ENCODE data around the gene FASN. TPM values are rescaled to one million over a fixed set of nuclear protein-coding genes. Genes with fewer than 3 reads are reported as not detected.

Gene FASN
- total and polyA plus RNA-seq, 9 donors = 1.3 to 168 (median 42.7) TPM

DNA sequence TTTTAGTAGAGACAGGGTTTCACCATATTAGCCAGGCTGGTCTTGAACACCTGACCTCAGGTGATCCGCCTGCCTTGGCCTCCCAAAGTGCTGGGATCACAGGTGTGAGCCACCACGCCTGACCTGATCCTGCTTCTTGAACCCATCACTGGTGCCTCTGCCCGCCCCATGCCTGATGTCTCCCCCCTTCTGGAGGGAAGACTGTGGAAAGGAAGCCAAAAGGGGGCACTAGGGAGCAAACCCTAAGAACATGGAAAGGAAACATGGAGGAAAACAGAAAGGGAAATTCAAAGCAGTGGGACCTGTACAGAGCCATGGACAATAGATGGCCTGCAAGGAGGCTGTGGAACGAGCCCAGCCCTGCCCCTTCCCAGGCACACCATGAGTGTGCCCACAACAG lies 31.1 kb upstream of the FASN start:
- Histone ChIP-seq H3K36me3 (no peaks in the 10 kb centered on the region), H3K27ac (no peak overlapping the region), H3K27me3 (no peaks in the 10 kb centered on the region), H3K4me3 (no peak overlapping the region), H3K4me1 (ENCODE audit: insufficient read depth) (no peaks in the 10 kb centered on the region), H3K9me3 (no peaks in the 10 kb centered on the region)
- WGBS, 3 donors = 94 to 97% (median 95%) methylated on average over 4 of the region's 4 CpGs
- intact Hi-C loops (cut with DNase I) = loop anchor here in 1 of 4 donors (5.0 kb wide), 1 partner anchor 58 kb away; no protein-coding TSS in a partner anchor
- TF ChIP-seq, protein P1, sequence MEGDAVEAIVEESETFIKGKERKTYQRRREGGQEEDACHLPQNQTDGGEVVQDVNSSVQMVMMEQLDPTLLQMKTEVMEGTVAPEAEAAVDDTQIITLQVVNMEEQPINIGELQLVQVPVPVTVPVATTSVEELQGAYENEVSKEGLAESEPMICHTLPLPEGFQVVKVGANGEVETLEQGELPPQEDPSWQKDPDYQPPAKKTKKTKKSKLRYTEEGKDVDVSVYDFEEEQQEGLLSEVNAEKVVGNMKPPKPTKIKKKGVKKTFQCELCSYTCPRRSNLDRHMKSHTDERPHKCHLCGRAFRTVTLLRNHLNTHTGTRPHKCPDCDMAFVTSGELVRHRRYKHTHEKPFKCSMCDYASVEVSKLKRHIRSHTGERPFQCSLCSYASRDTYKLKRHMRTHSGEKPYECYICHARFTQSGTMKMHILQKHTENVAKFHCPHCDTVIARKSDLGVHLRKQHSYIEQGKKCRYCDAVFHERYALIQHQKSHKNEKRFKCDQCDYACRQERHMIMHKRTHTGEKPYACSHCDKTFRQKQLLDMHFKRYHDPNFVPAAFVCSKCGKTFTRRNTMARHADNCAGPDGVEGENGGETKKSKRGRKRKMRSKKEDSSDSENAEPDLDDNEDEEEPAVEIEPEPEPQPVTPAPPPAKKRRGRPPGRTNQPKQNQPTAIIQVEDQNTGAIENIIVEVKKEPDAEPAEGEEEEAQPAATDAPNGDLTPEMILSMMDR (IDR thresholded peaks at IDR 0.05) = no peak
- no peak for TF ChIP-seq EP300 (IDR thresholded peaks at IDR 0.05)
- no peak for TF ChIP-seq POLR2A (IDR thresholded peaks at IDR 0.05)
- DNase-seq = no peak

DNA sequence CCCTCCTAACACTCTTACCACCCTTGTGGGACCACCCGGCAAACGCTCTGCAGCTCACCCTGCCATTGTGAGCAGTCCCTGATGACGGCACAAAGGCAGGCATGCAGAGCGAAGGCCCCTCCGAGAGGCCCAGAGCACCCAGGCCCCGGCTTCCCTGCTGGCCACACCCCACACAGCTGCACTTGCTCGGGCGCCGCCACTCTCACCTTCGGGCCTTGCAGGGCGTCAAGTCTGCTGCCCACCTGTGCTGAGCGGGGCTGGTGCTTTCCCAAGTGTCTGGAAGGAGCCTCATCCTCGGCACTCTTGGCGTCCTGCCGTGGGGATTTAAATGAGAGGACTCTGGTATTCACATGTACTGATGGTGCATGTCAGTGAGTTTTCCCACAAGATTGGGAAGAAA lies 30.3 kb upstream of the FASN start:
- intact Hi-C loops (cut with DNase I) = loop anchor here in 1 of 4 donors (5.0 kb wide), 1 partner anchor 59 kb away; no protein-coding TSS in a partner anchor
- Histone ChIP-seq H3K36me3 (no peaks in the 10 kb centered on the region), H3K4me1 (ENCODE audit: insufficient read depth) (no peaks in the 10 kb centered on the region), H3K9me3 (no peaks in the 10 kb centered on the region), H3K27ac (no peak overlapping the region), H3K27me3 (no peaks in the 10 kb centered on the region), H3K4me3 (no peak overlapping the region)
- TF ChIP-seq, protein P1 (IDR thresholded peaks at IDR 0.05) = no peak
- TF ChIP-seq EP300 (IDR thresholded peaks at IDR 0.05) = no peak
- TF ChIP-seq POLR2A (IDR thresholded peaks at IDR 0.05) = no peak
- WGBS, 3 donors = 84 to 90% (median 89%) methylated on average over 15 of the region's 15 CpGs
- no peak for DNase-seq

DNA sequence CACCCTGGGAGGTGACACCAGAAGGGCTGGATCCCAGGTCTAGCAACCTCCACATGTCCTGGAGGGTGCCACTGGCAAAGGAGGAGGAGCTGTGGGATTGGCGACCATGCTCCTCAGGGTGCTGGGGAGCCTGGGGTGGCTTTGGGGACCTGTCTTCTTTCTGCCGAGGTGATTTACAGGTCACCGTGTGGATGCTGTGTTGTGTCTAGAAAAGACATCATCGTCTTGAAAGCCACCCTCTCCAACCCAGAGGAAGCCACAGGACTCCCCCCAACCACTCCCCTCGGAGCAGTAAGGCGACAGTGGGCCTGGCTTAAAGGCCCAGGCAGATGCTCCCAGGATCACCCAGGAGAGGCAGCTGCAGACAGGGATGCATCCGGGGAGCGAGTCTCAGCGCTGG lies 29.7 kb upstream of the FASN start:
- no peak overlapping the region for H3K27ac ChIP-seq
- WGBS, 3 donors = 85 to 90% (median 89%) methylated on average over 9 of the region's 9 CpGs
- H3K4me1 ChIP-seq (ENCODE audit: insufficient read depth) = no peaks in the 10 kb centered on the region
- TF ChIP-seq, protein P1 (IDR thresholded peaks at IDR 0.05) = no peak
- TF ChIP-seq EP300 (IDR thresholded peaks at IDR 0.05) (no peak), POLR2A (IDR thresholded peaks at IDR 0.05) (no peak)
- H3K36me3 ChIP-seq = no peaks in the 10 kb centered on the region
- no peaks in the 10 kb centered on the region for H3K27me3 ChIP-seq
- intact Hi-C loops (cut with DNase I) = loop anchor here in 1 of 4 donors (5.0 kb wide), 1 partner anchor 60 kb away; no protein-coding TSS in a partner anchor
- H3K9me3 ChIP-seq = no peaks in the 10 kb centered on the region
- no peak overlapping the region for H3K4me3 ChIP-seq
- DNase-seq = no peak

DNA sequence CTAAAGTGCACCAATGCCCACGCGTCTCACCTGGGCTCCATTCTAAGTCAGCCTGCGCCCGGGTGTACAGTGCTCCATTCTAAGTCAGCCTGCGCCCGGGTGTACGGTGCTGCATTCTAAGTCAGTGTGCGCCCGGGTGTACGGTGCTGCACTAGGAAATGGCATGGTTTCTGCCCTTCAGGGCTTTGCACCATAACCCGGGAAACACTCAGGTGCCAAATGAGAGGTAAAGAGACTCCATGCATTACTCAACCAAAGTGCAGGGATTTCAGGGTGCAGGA lies 29.2 kb upstream of the FASN start:
- TF ChIP-seq, protein P1 (IDR thresholded peaks at IDR 0.05) = no peak
- TF ChIP-seq POLR2A (IDR thresholded peaks at IDR 0.05) (no peak), EP300 (IDR thresholded peaks at IDR 0.05) (no peak)
- DNase-seq = no peak
- no peaks in the 10 kb centered on the region for H3K4me1 ChIP-seq (ENCODE audit: insufficient read depth)
- intact Hi-C loops (cut with DNase I) = loop anchor here in 1 of 4 donors (5.0 kb wide), 1 partner anchor 60 kb away; no protein-coding TSS in a partner anchor
- no peak overlapping the region for H3K4me3 ChIP-seq
- H3K9me3 ChIP-seq = no peaks in the 10 kb centered on the region
- no peak overlapping the region for H3K27ac ChIP-seq
- H3K27me3 ChIP-seq = no peaks in the 10 kb centered on the region
- H3K36me3 ChIP-seq = no peaks in the 10 kb centered on the region
- WGBS, 3 donors = 83 to 88% (median 88%) methylated on average over 10 to 11 of the region's 11 CpGs

All from ovary (tissue), 9 donors.